Activated B cell treated with CpG ODN at 0.5 μM for 24 hours (primary cell): ENCODE measurements around the gene RFC4. TPM values are rescaled to one million over a fixed set of nuclear protein-coding genes. Genes with fewer than 3 reads are reported as not detected.
"Not testable (repeated sequence)": the region's sequence is repeated elsewhere in the genome, so short reads cannot be mapped to it uniquely, and the experiment has no call there.

Experiments used
- ATAC-seq: fragments of 200-7000 bp; cut with Tn5 transposase; one replicate; pipeline ENCODE4 v1.10.0; 2021; ENCODE audit warnings: low read depth, mild to moderate bottlenecking, moderate library complexity
- CTCF ChIA-PET: fragments of 350-600 bp; sonication (Branson Sonifier 250); formaldehyde crosslinking; loops from one replicate; lab custom pipeline; 2021; ENCODE audit warnings: antibody characterized with exemption; lab: Charles Lee
- POLR2A ChIA-PET: fragments of 350-600 bp; sonication (Branson Sonifier 250); formaldehyde crosslinking; loops from one replicate; lab custom pipeline; 2021; ENCODE audit warnings: antibody characterized with exemption; lab: Charles Lee
- DNase-seq: peaks from one replicate; pipeline ENCODE4 v3.0.0; 2022
- H3K27ac Mint-ChIP-seq: one replicate; pipeline ENCODE4 v1.8.0; 2020; ENCODE audit warnings: mixed read lengths
- H3K27me3 Mint-ChIP-seq: one replicate; pipeline ENCODE4 v1.8.0; 2021; ENCODE audit warnings: mixed read lengths
- H3K36me3 Mint-ChIP-seq: one replicate; pipeline ENCODE4 v1.8.0; 2021; ENCODE audit warnings: low read depth, mixed read lengths
- H3K4me1 Mint-ChIP-seq: one replicate; pipeline ENCODE4 v1.8.0; 2021; ENCODE audit warnings: mixed read lengths
- H3K4me3 Mint-ChIP-seq: one replicate; pipeline ENCODE4 v1.8.0; 2020; ENCODE audit warnings: mild to moderate bottlenecking, mixed read lengths
- H3K9me3 Mint-ChIP-seq: one replicate; pipeline ENCODE4 v1.8.0; 2020; ENCODE audit warnings: mixed read lengths
- intact Hi-C: fragments of 100-400 bp; cut with micrococcal nuclease; formaldehyde crosslinking; loops from one replicate; pipeline ENCODE4 v1.15.1; 2024
- total RNA-seq: library from RNA; stranded (reverse); gene quantifications from 2 replicates; pipeline ENCODE4 v1.2.3, GENCODE V29; 2022
- TF ChIP-seq, protein P1 (sequence below): fragments of 200-600 bp; IDR thresholded peaks from one replicate; pipeline ENCODE4 v1.8.0; 2022; ENCODE audit warnings: antibody characterized with exemption, mild to moderate bottlenecking

RFC4 gene
- total RNA-seq, 1 donor from 2014 or later: 29.9 TPM

DNA sequence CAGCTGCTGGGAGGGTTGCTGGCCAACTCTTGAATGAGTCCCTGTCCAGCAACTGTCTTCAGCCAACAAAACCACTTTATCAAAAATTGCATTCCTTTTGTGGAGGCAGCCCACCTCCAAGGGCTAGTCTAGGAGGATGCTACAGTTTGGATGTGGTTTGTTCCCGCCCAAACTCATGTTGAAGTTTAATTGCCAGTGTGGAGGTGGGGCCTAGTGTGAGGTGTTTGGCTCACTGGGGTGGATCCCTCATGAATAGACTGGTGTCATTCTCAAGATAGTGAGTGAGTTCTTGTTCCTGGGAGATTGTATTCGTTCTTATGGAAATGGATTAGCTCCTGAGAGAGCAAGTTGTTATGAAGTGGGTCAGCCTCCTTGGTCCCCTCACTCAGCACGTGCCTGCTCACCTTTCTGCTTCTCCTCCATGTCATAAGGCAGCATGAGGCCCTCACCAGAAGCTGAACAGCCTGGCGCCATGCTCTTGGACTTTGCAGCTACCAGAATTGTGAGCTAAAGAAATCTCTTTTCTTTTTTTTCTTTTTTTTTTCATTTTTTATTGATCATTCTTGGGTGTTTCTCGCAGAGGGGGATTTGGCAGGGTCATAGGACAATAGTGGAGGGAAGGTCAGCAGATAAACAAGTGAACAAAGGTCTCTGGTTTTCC is 4.2 kb upstream of the RFC4 start:
- no peak overlapping the region for H3K4me3 Mint-ChIP-seq
- intact Hi-C loops: no loop called here
- H3K9me3 Mint-ChIP-seq: no peaks in the 10 kb centered on the region
- ATAC-seq (no peak), DNase-seq (no peak)
- peaks cover 11% of the 10 kb centered on the region for H3K4me1 Mint-ChIP-seq
- ChIA-PET POLR2A (interaction anchor here (0.7 to 6.3 kb wide), 2 partner anchors 11 to 26 kb away, joined by 3 to 93 read pairs; partner anchors contain the start of gene EIF4A2), CTCF (no interaction called here)
- H3K27ac Mint-ChIP-seq: no peak overlapping the region
- H3K36me3 Mint-ChIP-seq: peaks cover 4% of the 10 kb centered on the region
- TF ChIP-seq, protein P1, sequence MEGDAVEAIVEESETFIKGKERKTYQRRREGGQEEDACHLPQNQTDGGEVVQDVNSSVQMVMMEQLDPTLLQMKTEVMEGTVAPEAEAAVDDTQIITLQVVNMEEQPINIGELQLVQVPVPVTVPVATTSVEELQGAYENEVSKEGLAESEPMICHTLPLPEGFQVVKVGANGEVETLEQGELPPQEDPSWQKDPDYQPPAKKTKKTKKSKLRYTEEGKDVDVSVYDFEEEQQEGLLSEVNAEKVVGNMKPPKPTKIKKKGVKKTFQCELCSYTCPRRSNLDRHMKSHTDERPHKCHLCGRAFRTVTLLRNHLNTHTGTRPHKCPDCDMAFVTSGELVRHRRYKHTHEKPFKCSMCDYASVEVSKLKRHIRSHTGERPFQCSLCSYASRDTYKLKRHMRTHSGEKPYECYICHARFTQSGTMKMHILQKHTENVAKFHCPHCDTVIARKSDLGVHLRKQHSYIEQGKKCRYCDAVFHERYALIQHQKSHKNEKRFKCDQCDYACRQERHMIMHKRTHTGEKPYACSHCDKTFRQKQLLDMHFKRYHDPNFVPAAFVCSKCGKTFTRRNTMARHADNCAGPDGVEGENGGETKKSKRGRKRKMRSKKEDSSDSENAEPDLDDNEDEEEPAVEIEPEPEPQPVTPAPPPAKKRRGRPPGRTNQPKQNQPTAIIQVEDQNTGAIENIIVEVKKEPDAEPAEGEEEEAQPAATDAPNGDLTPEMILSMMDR: no peak
- no peaks in the 10 kb centered on the region for H3K27me3 Mint-ChIP-seq

DNA sequence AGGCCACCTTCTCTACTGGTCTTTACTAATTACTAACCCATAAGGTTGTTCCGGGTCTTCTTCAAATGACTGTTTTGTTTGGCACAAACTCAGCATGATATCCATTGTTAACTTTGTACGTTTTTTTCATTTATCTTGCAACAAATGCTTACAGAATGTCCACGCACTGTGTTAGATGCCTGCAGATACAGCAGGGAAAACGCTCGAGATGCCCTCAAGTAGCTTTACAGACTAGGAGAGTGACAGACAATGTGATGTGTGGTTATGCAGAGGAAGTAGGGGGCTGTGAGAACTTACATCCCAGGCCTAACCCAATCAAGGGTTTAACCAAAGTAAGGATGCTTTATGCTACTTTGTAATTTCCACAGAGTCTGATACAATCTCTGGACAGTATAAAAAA is 949 bp upstream of the RFC4 start:
- ChIA-PET CTCF (interaction anchor here (0.8 kb wide), 1 partner anchor 14 kb away, joined by 3 read pairs; no protein-coding TSS in a partner anchor), POLR2A (interaction anchor here (0.7 to 6.3 kb wide), 6 partner anchors 15 to 589 kb away, joined by 3 to 93 read pairs (median 4); partner anchors contain the start of gene EIF4A2)
- ATAC-seq: no peak
- Mint-ChIP-seq H3K27me3 (no peaks in the 10 kb centered on the region), H3K9me3 (no peaks in the 10 kb centered on the region), H3K36me3 (peaks cover 15% of the 10 kb centered on the region), H3K4me3 (peak overlapping the region; percentile 96), H3K4me1 (peaks cover 17% of the 10 kb centered on the region), H3K27ac (peak overlapping the region; percentile 91)
- TF ChIP-seq, protein P1: no peak
- intact Hi-C loops: loop anchor here (10.0 kb wide), 1 partner anchor 462 kb away; no protein-coding TSS in a partner anchor
- no peak for DNase-seq

DNA sequence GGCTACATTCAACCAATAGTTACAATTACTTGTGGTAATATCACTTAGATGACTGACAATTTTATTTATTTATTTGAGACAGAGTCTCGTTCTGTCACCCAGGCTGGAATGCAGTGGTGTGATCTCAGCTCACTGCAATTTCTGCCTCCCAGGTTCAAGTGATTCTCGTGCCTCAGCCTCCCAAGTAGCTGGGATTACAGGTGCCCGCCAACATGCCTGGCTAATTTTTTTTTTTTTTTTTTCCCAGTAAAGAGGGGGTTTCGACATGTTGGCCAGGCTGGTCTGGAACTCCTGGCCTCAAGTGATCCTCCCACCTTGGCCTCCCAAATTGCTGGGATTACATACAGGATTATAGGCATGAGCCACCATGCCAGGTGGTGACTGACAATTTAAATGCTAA is 2.8 kb downstream of the RFC4 start:
- H3K4me3 Mint-ChIP-seq, CTCF ChIA-PET, H3K27me3 Mint-ChIP-seq, DNase-seq, H3K27ac Mint-ChIP-seq, ATAC-seq, H3K9me3 Mint-ChIP-seq: not testable (repeated sequence)
- POLR2A ChIA-PET: interaction anchor here (1.3 kb wide), 1 partner anchor 20 kb away, joined by 6 read pairs; the partner anchor contains the start of gene EIF4A2
- peaks cover 25% of the 10 kb centered on the region for H3K4me1 Mint-ChIP-seq
- H3K36me3 Mint-ChIP-seq: peaks cover 37% of the 10 kb centered on the region
- intact Hi-C loops: loop anchor here (10.0 kb wide), 1 partner anchor 459 kb away; no protein-coding TSS in a partner anchor

- H3K9me3 Mint-ChIP-seq: no peaks in the 10 kb centered on the region
- TF ChIP-seq, protein P1: no peak
- intact Hi-C loops: loop anchor here (10.0 kb wide), 1 partner anchor 458 kb away; no protein-coding TSS in a partner anchor
- peaks cover 39% of the 10 kb centered on the region for H3K36me3 Mint-ChIP-seq
- no peak overlapping the region for H3K27ac Mint-ChIP-seq
- peaks cover 25% of the 10 kb centered on the region for H3K4me1 Mint-ChIP-seq
- CTCF ChIA-PET: no interaction called here
- no peak for DNase-seq
- POLR2A ChIA-PET: interaction anchor here (1.1 to 1.3 kb wide), 2 partner anchors 13 to 19 kb away, joined by 4 to 6 read pairs; partner anchors contain the start of gene EIF4A2
- H3K4me3 Mint-ChIP-seq: no peak overlapping the region
- no peak for ATAC-seq
- H3K27me3 Mint-ChIP-seq: no peaks in the 10 kb centered on the region
Observed at GRCh38 chr3:186802701-186803100, 3.6 kb downstream of the RFC4 start.

DNA sequence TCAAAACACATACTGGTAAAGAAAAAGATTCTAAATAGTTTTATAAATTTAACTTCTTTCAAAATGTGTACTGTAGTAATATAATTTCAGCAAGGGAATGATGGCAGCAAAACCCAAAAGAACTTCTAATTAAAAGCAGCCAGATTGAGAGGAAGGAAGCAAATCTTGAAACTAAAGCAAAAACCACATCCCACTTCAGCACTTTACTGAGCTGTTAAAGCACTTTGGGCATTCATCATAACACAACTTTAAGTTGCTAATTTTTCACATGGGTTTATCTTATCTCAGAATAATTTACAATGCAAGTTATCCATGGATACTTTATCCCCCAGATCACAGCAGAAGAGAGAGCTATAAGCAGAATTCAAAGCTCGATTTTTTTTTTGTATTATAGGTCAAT is 6.0 kb downstream of the RFC4 start:
- H3K4me3 Mint-ChIP-seq: no peak overlapping the region
- ChIA-PET CTCF (interaction anchor here (0.6 kb wide), 1 partner anchor 18 kb away, joined by 3 read pairs; no protein-coding TSS in a partner anchor), POLR2A (interaction anchor here (0.8 to 1.1 kb wide), 3 partner anchors 10 to 17 kb away, joined by 3 to 5 read pairs (median 4); partner anchors contain the start of gene EIF4A2)
- TF ChIP-seq, protein P1: no peak
- no peaks in the 10 kb centered on the region for H3K27me3 Mint-ChIP-seq
- ATAC-seq (no peak), DNase-seq (no peak)
- intact Hi-C loops: loop anchor here (10.0 kb wide), 1 partner anchor 455 kb away; no protein-coding TSS in a partner anchor
- H3K27ac Mint-ChIP-seq: no peak overlapping the region
- H3K4me1 Mint-ChIP-seq: peaks cover 15% of the 10 kb centered on the region
- H3K9me3 Mint-ChIP-seq: no peaks in the 10 kb centered on the region
- H3K36me3 Mint-ChIP-seq: peaks cover 51% of the 10 kb centered on the region
